Measurements from ENCODE around the gene CASTOR1. TPM values are rescaled to one million over a fixed set of nuclear protein-coding genes. Genes with fewer than 3 reads are reported as not detected.
A peak's percentile ranks its signal among the peaks of the same experiment; 100 is the strongest.

The CASTOR1 gene
- total RNA-seq, 1 donor from 2014 or later, result 2.4 TPM

GRCh38 chr22:30235687-30236170 lies 53.6 kb downstream of the CASTOR1 start:
- H3K27me3 ChIP-seq (ENCODE audit: control insufficient read depth, insufficient read depth, low read length), result no peaks in the 10 kb centered on the region
- no peaks in the 10 kb centered on the region for H3K36me3 ChIP-seq (ENCODE audit: control insufficient read depth, insufficient read depth, low read length)
- FAIRE-seq (no peak), DNase-seq (ENCODE audit: low read depth) (peak; percentile 52)
- no peak for TF ChIP-seq CTCF (IDR thresholded peaks at IDR 0.05; ENCODE audit: insufficient read depth, low read length, severe bottlenecking)
- no peak overlapping the region for H3K4me3 ChIP-seq (ENCODE audit: low read depth, low read length)

Other genes with a start within 250 kb of the CASTOR1 start
- gene HORMAD2, start 209.0 kb downstream of the CASTOR1 start, total RNA-seq, result not detected in 2 replicates
- gene LIF, start 42.7 kb downstream of the CASTOR1 start, total RNA-seq, result under 0.01 and 0.26 TPM in 2 replicates
- not detected in 2 replicates for gene OSM, start 22.7 kb downstream of the CASTOR1 start, total RNA-seq
- gene TBC1D10A, start 37.4 kb upstream of the CASTOR1 start, total RNA-seq, result 6.6 and 12.2 TPM in 2 replicates
- 17.9 and 20.1 TPM in 2 replicates for gene SF3A1, start 67.4 kb upstream of the CASTOR1 start, total RNA-seq
- 0.38 and 0.53 TPM in 2 replicates for gene CCDC157, start 67.5 kb upstream of the CASTOR1 start, total RNA-seq
- 14.1 and 15.5 TPM in 2 replicates for gene RNF215, start 97.9 kb upstream of the CASTOR1 start, total RNA-seq
- gene SEC14L2, start 107.5 kb upstream of the CASTOR1 start, total RNA-seq, result 32.6 and 34.5 TPM in 2 replicates
- 16.0 and 53.2 TPM in 2 replicates for gene MTFP1, start 136.3 kb upstream of the CASTOR1 start, total RNA-seq
- gene SEC14L3, start 182.5 kb upstream of the CASTOR1 start, total RNA-seq, result not detected in 2 replicates
- gene SEC14L4, start 216.2 kb upstream of the CASTOR1 start, total RNA-seq, result under 0.01 TPM in 1 of 2 replicates, not detected in the other

Data from bronchial epithelial cell (primary cell).